AG09309 (cell line): Measurements from ENCODE around the gene UROC1.

Experiments used
- DNase-seq: peaks from one replicate; pipeline ENCODE4 v3.0.0-alpha.2; 2010; ENCODE audit warnings: low read depth
- H3K4me3 ChIP-seq: 2 replicates; pipeline ENCODE4 v1.5.1; 2011; ENCODE audit warnings: mild to moderate bottlenecking, low read depth, low read length, moderate library complexity; ENCODE audit not compliant: control insufficient read depth
- CTCF ChIP-seq: IDR thresholded peaks from 2 replicates; pipeline ENCODE4 v1.5.1; 2011; ENCODE audit warnings: mild to moderate bottlenecking, low read depth, low read length, inconsistent platforms; ENCODE audit not compliant: insufficient read depth, control insufficient read depth; ENCODE audit errors: missing control alignments

Gene UROC1

GRCh38 chr3:126516152-126516935 is 1.2 kb downstream of the UROC1 start:
- TF ChIP-seq CTCF: no peak
- no peak for DNase-seq
- H3K4me3 ChIP-seq: no peak overlapping the region

GRCh38 chr3:126515066-126515706 is 2.4 kb downstream of the UROC1 start:
- H3K4me3 ChIP-seq: no peak overlapping the region
- no peak for TF ChIP-seq CTCF
- DNase-seq: no peak

- no peak for DNase-seq
- no peak overlapping the region for H3K4me3 ChIP-seq
- no peak for TF ChIP-seq CTCF
Measured at GRCh38 chr3:126514161-126514560, 3.4 kb downstream of the UROC1 start.

GRCh38 chr3:126512916-126513650 is 4.5 kb downstream of the UROC1 start:
- no peak overlapping the region for H3K4me3 ChIP-seq
- no peak for DNase-seq
- TF ChIP-seq CTCF: no peak

GRCh38 chr3:126512026-126512425 is 5.5 kb downstream of the UROC1 start:
- no peak for DNase-seq
- TF ChIP-seq CTCF: no peak

GRCh38 chr3:126511291-126511690 is 6.3 kb downstream of the UROC1 start:
- H3K4me3 ChIP-seq: no peak overlapping the region
- DNase-seq: no peak
- TF ChIP-seq CTCF: no peak

More at GRCh38 chr3:126512026-126512425, 5.5 kb downstream of the UROC1 start:
- H3K4me3 ChIP-seq: no peak overlapping the region
